Measurements from ENCODE around the gene JARID2. TPM values are rescaled to one million over a fixed set of nuclear protein-coding genes. Genes with fewer than 3 reads are reported as not detected.

JARID2 gene
- total RNA-seq, 3 donors from 2014 or later = 10.6 to 11.8 (median 11.4) TPM

- no peak for ATAC-seq
- no peak for TF ChIP-seq CTCF (IDR thresholded peaks at IDR 0.05)
- intact Hi-C loops (cut with DNase I, micrococcal nuclease) = no loop called here
Measured at GRCh38 chr6:15385521-15385920, 139.7 kb downstream of the JARID2 start.

DNA sequence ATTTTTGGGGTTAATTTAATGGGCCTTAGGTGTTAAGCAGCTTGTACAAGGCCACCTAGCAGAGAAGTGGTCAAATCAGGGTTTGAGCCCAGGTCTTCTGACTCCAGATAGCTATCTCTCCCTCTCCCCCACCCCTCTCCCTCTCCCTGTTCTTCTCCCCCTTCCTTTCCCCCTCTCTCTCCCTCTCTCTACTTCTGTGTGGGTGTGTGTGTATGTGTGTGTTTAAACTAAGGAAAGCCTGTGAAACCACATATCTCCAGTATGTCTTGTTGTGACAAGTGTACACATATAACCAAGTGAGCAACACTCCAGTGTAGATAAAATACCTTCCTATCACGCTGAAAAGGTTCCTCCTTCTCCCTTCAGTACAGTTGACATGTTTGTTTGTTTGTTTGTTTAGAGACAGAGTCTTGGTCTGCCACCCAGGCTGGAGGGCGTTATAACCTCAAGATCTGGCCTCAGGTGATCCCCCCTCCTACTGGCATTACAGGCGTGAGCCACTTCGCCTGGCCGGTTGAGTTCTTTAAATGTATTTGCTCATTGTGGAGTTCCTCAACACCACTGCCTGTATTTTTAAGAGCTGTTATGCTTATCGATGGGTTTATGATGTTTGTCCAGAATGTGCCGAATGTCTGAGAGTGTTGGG is 140.4 kb downstream of the JARID2 start:
- ATAC-seq = no peak
- intact Hi-C loops (cut with DNase I, micrococcal nuclease) = no loop called here
- H3K4me1 ChIP-seq (ENCODE audit: low read depth) = peaks cover 7% of the 10 kb centered on the region
- H3K9me3 ChIP-seq = no peaks in the 10 kb centered on the region
- no peak for TF ChIP-seq CTCF (IDR thresholded peaks at IDR 0.05)
- DNase-seq = no peak
- no peak overlapping the region for H3K4me3 ChIP-seq
- no peaks in the 10 kb centered on the region for H3K36me3 ChIP-seq (ENCODE audit: low read depth)

More at GRCh38 chr6:15385521-15385920, 139.7 kb downstream of the JARID2 start:
- no peak overlapping the region for H3K4me3 ChIP-seq
- peaks cover 7% of the 10 kb centered on the region for H3K4me1 ChIP-seq (ENCODE audit: low read depth)
- H3K36me3 ChIP-seq (ENCODE audit: low read depth) = no peaks in the 10 kb centered on the region
- no peak for DNase-seq
- no peaks in the 10 kb centered on the region for H3K9me3 ChIP-seq

DNA sequence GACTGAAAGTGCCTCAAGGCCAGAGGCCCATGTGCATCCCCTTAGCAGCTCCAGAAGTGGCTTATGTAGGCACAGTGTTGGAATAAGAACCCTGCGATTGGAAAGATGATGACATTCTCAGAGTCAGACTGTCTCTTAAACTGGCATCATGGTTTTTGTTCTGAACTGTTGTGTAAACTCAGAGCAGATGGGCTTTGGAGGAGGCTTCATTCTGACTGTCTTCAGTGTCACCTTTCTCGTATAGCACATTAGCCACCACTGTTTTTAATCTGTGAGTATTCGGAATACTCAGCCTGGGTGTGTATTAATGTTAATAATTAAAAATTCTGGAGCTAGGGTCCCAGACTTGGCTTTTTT is 140.9 kb downstream of the JARID2 start:
- DNase-seq (no peak), ATAC-seq (no peak)
- intact Hi-C loops (cut with DNase I, micrococcal nuclease) = no loop called here
- peaks cover 7% of the 10 kb centered on the region for H3K4me1 ChIP-seq (ENCODE audit: low read depth)
- no peaks in the 10 kb centered on the region for H3K9me3 ChIP-seq
- H3K4me3 ChIP-seq = no peak overlapping the region
- H3K36me3 ChIP-seq (ENCODE audit: low read depth) = no peaks in the 10 kb centered on the region
- TF ChIP-seq CTCF (IDR thresholded peaks at IDR 0.05) = no peak

GRCh38 chr6:15387118-15387517 is 141.2 kb downstream of the JARID2 start:
- Histone ChIP-seq H3K9me3 (no peaks in the 10 kb centered on the region), H3K36me3 (ENCODE audit: low read depth) (no peaks in the 10 kb centered on the region), H3K4me3 (no peak overlapping the region), H3K4me1 (ENCODE audit: low read depth) (peaks cover 7% of the 10 kb centered on the region)
- TF ChIP-seq CTCF (IDR thresholded peaks at IDR 0.05) = no peak
- intact Hi-C loops (cut with DNase I, micrococcal nuclease) = no loop called here
- ATAC-seq (no peak), DNase-seq (no peak)

- no peaks in the 10 kb centered on the region for H3K36me3 ChIP-seq (ENCODE audit: low read depth)
- TF ChIP-seq CTCF (IDR thresholded peaks at IDR 0.05) = no peak
- intact Hi-C loops (cut with DNase I, micrococcal nuclease) = no loop called here
- H3K9me3 ChIP-seq = no peaks in the 10 kb centered on the region
- peaks cover 7% of the 10 kb centered on the region for H3K4me1 ChIP-seq (ENCODE audit: low read depth)
- no peak for ATAC-seq
- H3K4me3 ChIP-seq = no peak overlapping the region
- DNase-seq = no peak
Measured at GRCh38 chr6:15389084-15389764, 143.4 kb downstream of the JARID2 start.

All from mucosa of descending colon (tissue), 3 donors.